Cerebellar cortex (tissue), 1 donor: ENCODE data around the gene PARD6G.
"Not testable (repeated sequence)": the region's sequence is repeated elsewhere in the genome, so short reads cannot be mapped to it uniquely, and the experiment has no call there.

Experiments used
- DNase-seq: peaks from one replicate; pipeline ENCODE4 v3.0.0-alpha.2; 2015; ENCODE audit warnings: low spot score

Gene PARD6G

GRCh38 chr18:80241919-80242777, 5.2 kb downstream of the PARD6G start:
- no peak for DNase-seq

GRCh38 chr18:80239830-80240229, 7.5 kb downstream of the PARD6G start:
- no peak for DNase-seq

GRCh38 chr18:80238651-80239260, 8.6 kb downstream of the PARD6G start:
- DNase-seq: no peak

- not testable (repeated sequence) for DNase-seq
These were observed 9.8 kb downstream of the PARD6G start for GRCh38 chr18:80237519-80237918.

GRCh38 chr18:80234398-80234797, 12.9 kb downstream of the PARD6G start:
- DNase-seq: no peak

- no peak for DNase-seq
These were observed 13.4 kb downstream of the PARD6G start for GRCh38 chr18:80233899-80234298.

- DNase-seq: no peak
These were observed 14.0 kb downstream of the PARD6G start for GRCh38 chr18:80233201-80233835.

- no peak for DNase-seq
These were observed 14.6 kb downstream of the PARD6G start for GRCh38 chr18:80232710-80233109.

- DNase-seq: no peak
These were observed 15.3 kb downstream of the PARD6G start for GRCh38 chr18:80232030-80232429.

- DNase-seq: no peak
These were observed 15.7 kb downstream of the PARD6G start for GRCh38 chr18:80231616-80232015.

GRCh38 chr18:80231151-80231550, 16.2 kb downstream of the PARD6G start:
- DNase-seq: no peak

GRCh38 chr18:80229766-80230745, 17.3 kb downstream of the PARD6G start:
- no peak for DNase-seq

GRCh38 chr18:80229363-80229762, 18.0 kb downstream of the PARD6G start:
- no peak for DNase-seq

- no peak for DNase-seq
These were observed 19.1 kb downstream of the PARD6G start for GRCh38 chr18:80228051-80228848.

- no peak for DNase-seq
These were observed 19.8 kb downstream of the PARD6G start for GRCh38 chr18:80227472-80227871.

GRCh38 chr18:80225685-80226084, 21.6 kb downstream of the PARD6G start:
- no peak for DNase-seq

GRCh38 chr18:80223581-80224148, 23.6 kb downstream of the PARD6G start:
- DNase-seq: no peak

GRCh38 chr18:80219488-80219887, 27.8 kb downstream of the PARD6G start:
- not testable (repeated sequence) for DNase-seq

GRCh38 chr18:80218341-80219227, 28.7 kb downstream of the PARD6G start:
- DNase-seq: no peak

- DNase-seq: no peak
These were observed 34.1 kb downstream of the PARD6G start for GRCh38 chr18:80213182-80213581.
